Caco-2 (cell line): Measurements from ENCODE around the gene PUDP. TPM values are rescaled to one million over a fixed set of nuclear protein-coding genes. Genes with fewer than 3 reads are reported as not detected.
A peak's percentile ranks its signal among the peaks of the same experiment; 100 is the strongest.

Experiments
- BruUV-seq: library from RNA; stranded (reverse); fragments of 400-500 nt; replicated peaks from 2 replicates; lab custom pipeline; 2021; lab: Mats Ljungman, UMichigan
- CTCF ChIA-PET: fragments of 300-600 bp; sonication (Branson Sonifier 250); formaldehyde crosslinking; loops from one replicate; lab custom pipeline; 2022; ENCODE audit warnings: antibody characterized with exemption; lab: Charles Lee
- POLR2A ChIA-PET: fragments of 300-600 bp; sonication (Branson Sonifier 250); formaldehyde crosslinking; loops from one replicate; lab custom pipeline; 2022; ENCODE audit warnings: antibody characterized with exemption; lab: Charles Lee
- DNase-seq, 2 experiments: peaks; one replicate each; pipeline versions ENCODE4 v3.0.0 to v3.0.0-alpha.2; 2020 to 2022
- H3K27me3 ChIP-seq: replicated peaks from 2 replicates; pipeline ENCODE4 v1.6.0; 2011; ENCODE audit warnings: low read length; ENCODE audit not compliant: control insufficient read depth, insufficient read depth
- H3K36me3 ChIP-seq: 2 replicates; pipeline ENCODE4 v1.5.1; 2011; ENCODE audit warnings: low read length; ENCODE audit not compliant: control insufficient read depth, insufficient read depth
- H3K4me1 ChIP-seq: fragments of 250-450 bp; sonication (Bioruptor Pico); 2 replicates; pipeline ENCODE4 v1.5.1; 2020; ENCODE audit warnings: mild to moderate bottlenecking
- H3K4me3 ChIP-seq: 2 replicates; pipeline ENCODE4 v1.5.1; 2011; ENCODE audit warnings: low read depth, mild to moderate bottlenecking, control low read depth, low read length
- H3K9me3 ChIP-seq: fragments of 250-450 bp; sonication (Bioruptor Pico); 2 replicates; pipeline ENCODE4 v1.5.1; 2020; ENCODE audit warnings: mild to moderate bottlenecking, moderate library complexity
- H3K27ac Mint-ChIP-seq: one replicate; pipeline ENCODE4 v1.8.0; 2022; ENCODE audit warnings: mixed read lengths; ENCODE audit not compliant: unreplicated experiment
- H3K27me3 Mint-ChIP-seq: one replicate; pipeline ENCODE4 v1.8.0; 2022; ENCODE audit warnings: mixed read lengths; ENCODE audit not compliant: insufficient read depth, unreplicated experiment
- H3K36me3 Mint-ChIP-seq: one replicate; pipeline ENCODE4 v1.8.0; 2022; ENCODE audit warnings: mild to moderate bottlenecking, mixed read lengths; ENCODE audit not compliant: insufficient read depth, unreplicated experiment
- H3K4me1 Mint-ChIP-seq: one replicate; pipeline ENCODE4 v1.8.0; 2022; ENCODE audit warnings: low read depth, mixed read lengths; ENCODE audit not compliant: unreplicated experiment
- H3K4me3 Mint-ChIP-seq: one replicate; pipeline ENCODE4 v1.8.0; 2022; ENCODE audit warnings: mild to moderate bottlenecking, moderate library complexity, mixed read lengths; ENCODE audit not compliant: unreplicated experiment
- H3K9me3 Mint-ChIP-seq: one replicate; pipeline ENCODE4 v1.8.0; 2022; ENCODE audit warnings: mixed read lengths; ENCODE audit not compliant: unreplicated experiment
- intact Hi-C: fragments of 100-400 bp; cut with micrococcal nuclease; formaldehyde crosslinking; loops from one replicate; pipeline ENCODE4 v1.10.0; 2022; ENCODE audit not compliant: unreplicated experiment
- total RNA-seq: library from RNA; stranded (reverse); gene quantifications from 2 replicates; pipeline ENCODE4 v1.2.3, GENCODE V29; 2022
- TF ChIP-seq, protein P1 (sequence below), 2 experiments: fragments of 200-600 bp in 1 of 2; IDR thresholded peaks; 1 replicate in 1 of 2; 2 replicates in 1 of 2; pipeline versions ENCODE4 v1.5.1 to v1.8.0; 2011 to 2022; ENCODE audit warnings: antibody characterized with exemption in 1 of 2, control low read depth in 1 of 2, inconsistent platforms in 1 of 2, low read depth in 1 of 2, low read length in 1 of 2, mild to moderate bottlenecking in 1 of 2, moderate library complexity in 1 of 2; ENCODE audit not compliant: insufficient read depth in 1 of 2, severe bottlenecking in 1 of 2, unreplicated experiment in 1 of 2

PUDP gene
- total RNA-seq, 1 experiment from 2014 or later, result 57.5 TPM

DNA sequence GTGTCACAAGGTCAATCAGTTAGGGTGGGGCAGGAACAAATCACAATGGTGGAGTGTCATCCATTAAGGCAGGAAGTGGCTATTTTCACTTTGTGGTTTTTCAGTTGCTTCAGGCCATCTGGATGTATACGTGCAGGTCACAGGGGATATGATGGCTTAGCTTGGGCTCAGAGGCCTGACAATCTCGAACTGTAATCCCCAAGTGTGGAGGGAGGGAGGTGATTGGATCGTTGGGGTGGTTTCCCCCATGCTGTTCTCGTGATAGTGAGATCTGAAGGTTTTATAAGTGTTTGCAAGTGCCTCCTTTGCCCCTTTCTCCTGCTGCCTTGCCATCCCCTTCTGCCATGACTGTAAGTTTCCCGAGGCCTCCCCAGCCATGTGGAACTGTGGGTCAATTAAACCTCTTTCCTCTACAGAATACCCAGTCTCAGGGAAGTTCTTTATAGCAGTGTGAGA, 37.1 kb downstream of the PUDP start:
- H3K27me3 ChIP-seq, result no peaks in the 10 kb centered on the region
- H3K4me3 ChIP-seq, result no peak overlapping the region
- H3K4me3 Mint-ChIP-seq, result no peak overlapping the region
- TF ChIP-seq, protein P1, sequence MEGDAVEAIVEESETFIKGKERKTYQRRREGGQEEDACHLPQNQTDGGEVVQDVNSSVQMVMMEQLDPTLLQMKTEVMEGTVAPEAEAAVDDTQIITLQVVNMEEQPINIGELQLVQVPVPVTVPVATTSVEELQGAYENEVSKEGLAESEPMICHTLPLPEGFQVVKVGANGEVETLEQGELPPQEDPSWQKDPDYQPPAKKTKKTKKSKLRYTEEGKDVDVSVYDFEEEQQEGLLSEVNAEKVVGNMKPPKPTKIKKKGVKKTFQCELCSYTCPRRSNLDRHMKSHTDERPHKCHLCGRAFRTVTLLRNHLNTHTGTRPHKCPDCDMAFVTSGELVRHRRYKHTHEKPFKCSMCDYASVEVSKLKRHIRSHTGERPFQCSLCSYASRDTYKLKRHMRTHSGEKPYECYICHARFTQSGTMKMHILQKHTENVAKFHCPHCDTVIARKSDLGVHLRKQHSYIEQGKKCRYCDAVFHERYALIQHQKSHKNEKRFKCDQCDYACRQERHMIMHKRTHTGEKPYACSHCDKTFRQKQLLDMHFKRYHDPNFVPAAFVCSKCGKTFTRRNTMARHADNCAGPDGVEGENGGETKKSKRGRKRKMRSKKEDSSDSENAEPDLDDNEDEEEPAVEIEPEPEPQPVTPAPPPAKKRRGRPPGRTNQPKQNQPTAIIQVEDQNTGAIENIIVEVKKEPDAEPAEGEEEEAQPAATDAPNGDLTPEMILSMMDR (IDR thresholded peaks at IDR 0.05; ENCODE audit: insufficient read depth in 1 of 2, low read depth in 1 of 2, low read length in 1 of 2, severe bottlenecking in 1 of 2, unreplicated experiment in 1 of 2), result no peak
- ChIA-PET POLR2A (no interaction called here), CTCF (no interaction called here)
- no peaks in the 10 kb centered on the region for H3K9me3 Mint-ChIP-seq
- H3K9me3 ChIP-seq, result no peaks in the 10 kb centered on the region
- intact Hi-C loops, result no loop called here
- H3K36me3 ChIP-seq, result no peaks in the 10 kb centered on the region
- peaks cover 19% of the 10 kb centered on the region for H3K36me3 Mint-ChIP-seq
- H3K27me3 Mint-ChIP-seq, result no peaks in the 10 kb centered on the region
- no peak for DNase-seq
- H3K4me1 Mint-ChIP-seq, result peaks cover 6% of the 10 kb centered on the region
- no TSS peak for BruUV-seq
- H3K27ac Mint-ChIP-seq, result no peak overlapping the region
- H3K4me1 ChIP-seq, result no peaks in the 10 kb centered on the region

- CTCF ChIA-PET, result no interaction called here
- H3K27me3 Mint-ChIP-seq, result no peaks in the 10 kb centered on the region
- DNase-seq, result no peak
- H3K4me1 ChIP-seq, result no peaks in the 10 kb centered on the region
- peaks cover 6% of the 10 kb centered on the region for H3K4me1 Mint-ChIP-seq
- H3K9me3 Mint-ChIP-seq, result no peaks in the 10 kb centered on the region
- no peak overlapping the region for H3K4me3 ChIP-seq
- H3K36me3 ChIP-seq, result no peaks in the 10 kb centered on the region
- intact Hi-C loops, result no loop called here
- TF ChIP-seq, protein P1 (IDR thresholded peaks at IDR 0.05; ENCODE audit: insufficient read depth in 1 of 2, low read depth in 1 of 2, low read length in 1 of 2, severe bottlenecking in 1 of 2, unreplicated experiment in 1 of 2), result no peak
- BruUV-seq, result no TSS peak
- POLR2A ChIA-PET, result no interaction called here
- no peak overlapping the region for H3K27ac Mint-ChIP-seq
- H3K36me3 Mint-ChIP-seq, result peaks cover 19% of the 10 kb centered on the region
- no peaks in the 10 kb centered on the region for H3K27me3 ChIP-seq
- H3K4me3 Mint-ChIP-seq, result no peak overlapping the region
- no peaks in the 10 kb centered on the region for H3K9me3 ChIP-seq
Measured at GRCh38 chrX:7109838-7110793, 37.8 kb downstream of the PUDP start.

- TF ChIP-seq, protein P1 (IDR thresholded peaks at IDR 0.05; ENCODE audit: insufficient read depth in 1 of 2, low read depth in 1 of 2, low read length in 1 of 2, severe bottlenecking in 1 of 2, unreplicated experiment in 1 of 2), result no peak
Measured at GRCh38 chrX:7109049-7109531, 38.9 kb downstream of the PUDP start.

More at GRCh38 chrX:7109049-7109531, 38.9 kb downstream of the PUDP start:
- H3K4me1 Mint-ChIP-seq, result peaks cover 6% of the 10 kb centered on the region
- H3K4me3 Mint-ChIP-seq, result no peak overlapping the region
- intact Hi-C loops, result no loop called here
- Histone ChIP-seq H3K9me3 (no peaks in the 10 kb centered on the region), H3K4me3 (no peak overlapping the region), H3K27me3 (no peaks in the 10 kb centered on the region), H3K4me1 (no peaks in the 10 kb centered on the region), H3K36me3 (no peaks in the 10 kb centered on the region)
- H3K36me3 Mint-ChIP-seq, result peaks cover 13% of the 10 kb centered on the region
- H3K27me3 Mint-ChIP-seq, result no peaks in the 10 kb centered on the region
- H3K27ac Mint-ChIP-seq, result peak overlapping the region; percentile 51
- CTCF ChIA-PET, result no interaction called here
- POLR2A ChIA-PET, result no interaction called here
- BruUV-seq, result no TSS peak
- no peaks in the 10 kb centered on the region for H3K9me3 Mint-ChIP-seq
- DNase-seq, result no peak
